Endometrial microvascular endothelial cells (primary cell): Measurements from ENCODE around the gene PRKCB. TPM values are rescaled to one million over a fixed set of nuclear protein-coding genes. Genes with fewer than 3 reads are reported as not detected.
"Not testable (repeated sequence)": the region's sequence is repeated elsewhere in the genome, so short reads cannot be mapped to it uniquely, and the experiment has no call there.

ENCODE experiments used
- in situ Hi-C: cut with HindIII; loops from 2 replicates; pipeline ENCODE4 v1.10.0; 2017; ENCODE audit warnings: low sequenced_read_pairs, low pct_unique_long_range_greater_than_20kb; ENCODE audit errors: inconsistent ontology term
- total RNA-seq: library from RNA; depleted of rRNA; stranded (reverse); fragments of >200 nt; gene quantifications from one replicate; pipeline ENCODE4 v1.2.3, GENCODE V29; 2015; ENCODE audit errors: inconsistent ontology term

Gene PRKCB
- total RNA-seq, 1 donor from 2014 or later, result not detected

DNA sequence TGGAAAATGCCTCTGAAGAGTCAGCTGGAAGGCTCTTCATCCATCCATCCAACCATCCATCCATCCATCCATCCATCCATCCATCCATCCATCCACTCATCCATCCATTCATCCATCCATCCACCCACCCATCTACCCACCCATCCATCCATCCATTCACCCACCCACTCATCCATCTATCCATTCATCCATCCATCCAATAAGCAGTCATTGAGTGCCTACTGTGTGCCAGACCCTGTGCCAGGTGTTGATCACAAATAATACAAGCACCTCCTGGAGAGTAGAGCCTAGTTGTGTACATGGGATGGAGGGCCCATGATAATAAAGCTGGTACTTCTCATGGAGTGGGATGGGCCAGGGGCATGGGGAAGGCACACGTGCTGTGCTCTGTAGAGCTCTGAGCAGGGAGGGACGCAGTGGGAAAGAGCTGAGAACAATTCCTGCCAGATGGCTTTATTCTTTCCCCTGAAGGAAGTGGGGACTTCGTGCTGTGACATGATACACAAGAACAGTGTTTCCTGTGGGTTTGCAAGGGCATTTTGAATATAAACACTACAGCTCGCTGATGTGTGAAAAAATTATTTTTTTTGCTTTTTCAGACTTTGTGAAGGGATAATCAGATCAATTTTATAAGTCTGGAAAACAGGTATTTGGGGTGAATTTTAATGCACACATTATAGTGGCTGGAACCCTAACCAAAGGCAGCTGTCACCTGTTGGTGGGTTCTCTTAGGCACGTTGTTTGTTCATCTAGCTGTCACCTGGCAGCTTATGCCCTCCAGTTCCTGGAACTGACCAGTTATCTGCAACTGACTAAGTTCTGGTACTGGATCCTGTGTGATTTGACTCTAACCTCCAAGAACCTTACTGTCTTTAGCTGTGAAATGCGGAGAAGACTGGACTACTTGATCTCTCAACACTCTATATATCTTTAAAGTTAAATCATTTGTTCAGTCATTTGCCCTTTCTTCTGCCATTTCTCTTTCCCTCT lies 61.3 kb downstream of the PRKCB start:
- in situ Hi-C loops, result no loop called here

GRCh38 chr16:23898682-23899430 lies 63.1 kb downstream of the PRKCB start:
- in situ Hi-C loops, result no loop called here

- in situ Hi-C loops, result no loop called here
These were observed 64.1 kb downstream of the PRKCB start for GRCh38 chr16:23899869-23900268.

GRCh38 chr16:23900480-23901177 lies 64.8 kb downstream of the PRKCB start:
- in situ Hi-C loops, result no loop called here

DNA sequence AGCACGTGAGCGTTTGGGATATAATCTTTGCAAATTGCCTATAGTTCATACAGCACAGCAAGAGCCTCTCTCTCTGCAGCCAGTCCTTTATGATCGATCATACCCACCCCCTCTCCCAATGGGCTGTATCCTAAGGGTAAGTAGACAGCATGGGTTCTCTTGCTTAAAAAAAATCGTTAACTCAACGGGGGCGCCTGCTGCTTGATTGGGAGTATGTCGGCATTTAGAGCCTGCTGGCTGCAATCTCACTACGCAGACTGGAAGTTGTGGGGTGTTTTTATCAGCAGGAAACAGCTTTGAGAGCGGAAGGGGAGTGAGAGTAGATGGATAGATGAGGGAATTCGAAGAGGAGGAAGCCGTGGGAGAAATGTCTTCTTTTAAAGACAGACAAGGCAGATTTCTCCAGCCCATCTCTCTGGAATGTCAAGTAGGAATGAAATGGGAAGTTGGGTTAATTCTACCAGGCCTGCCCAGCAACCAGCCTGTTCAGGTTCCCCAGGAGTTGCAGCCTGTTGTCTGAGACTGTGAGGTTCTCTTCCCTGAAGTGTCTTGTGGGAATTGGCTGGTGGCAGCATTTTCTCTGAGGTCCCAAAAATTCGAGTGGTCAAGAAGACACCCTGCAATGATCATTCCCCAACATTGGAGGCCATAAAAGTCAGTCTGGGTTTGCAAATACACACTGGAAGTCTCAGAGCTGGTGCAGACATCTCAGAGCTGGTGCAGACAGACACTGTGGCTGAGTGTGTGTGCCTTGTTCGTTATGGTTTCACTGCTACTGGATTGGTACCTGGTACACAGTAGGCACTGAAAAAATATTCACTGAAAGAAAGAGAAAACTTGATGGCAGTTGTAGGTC lies 65.6 kb downstream of the PRKCB start:
- in situ Hi-C loops, result no loop called here

GRCh38 chr16:23902034-23902747 lies 66.4 kb downstream of the PRKCB start:
- in situ Hi-C loops, result no loop called here

DNA sequence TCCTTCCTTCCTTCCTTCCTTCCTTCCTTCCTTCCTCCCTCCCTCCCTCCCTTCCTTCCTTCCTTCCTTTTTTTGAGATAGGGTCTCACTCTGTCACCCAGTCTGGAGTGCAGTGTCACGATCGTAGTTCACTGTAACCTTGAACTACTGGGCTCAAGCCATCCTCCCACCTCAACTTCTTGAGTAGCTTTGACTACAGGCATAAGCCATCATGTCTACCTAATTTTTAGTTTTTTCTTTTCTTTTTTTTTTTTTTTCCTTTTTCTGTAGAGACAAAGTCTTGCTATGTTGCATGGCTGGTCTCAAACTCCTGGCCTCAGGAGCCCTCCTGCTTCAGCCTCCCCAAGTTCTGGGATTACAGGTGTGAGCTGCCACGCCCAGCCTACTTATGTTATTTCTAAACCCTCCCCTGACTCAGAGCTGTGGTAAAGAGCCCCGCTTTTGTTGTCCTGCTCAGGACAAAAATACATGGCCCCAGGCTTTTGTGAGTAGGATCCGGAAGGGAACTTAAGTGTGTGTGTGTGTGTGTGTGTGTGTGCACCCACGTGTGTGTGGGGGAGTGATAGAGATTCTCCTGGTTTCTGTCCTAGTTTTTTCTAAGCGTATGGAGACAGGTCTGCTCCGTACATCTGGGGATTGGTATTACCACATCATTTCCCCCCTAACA lies 67.1 kb downstream of the PRKCB start:
- in situ Hi-C loops, result no loop called here

GRCh38 chr16:23905027-23905426 lies 69.2 kb downstream of the PRKCB start:
- in situ Hi-C loops, result no loop called here

DNA sequence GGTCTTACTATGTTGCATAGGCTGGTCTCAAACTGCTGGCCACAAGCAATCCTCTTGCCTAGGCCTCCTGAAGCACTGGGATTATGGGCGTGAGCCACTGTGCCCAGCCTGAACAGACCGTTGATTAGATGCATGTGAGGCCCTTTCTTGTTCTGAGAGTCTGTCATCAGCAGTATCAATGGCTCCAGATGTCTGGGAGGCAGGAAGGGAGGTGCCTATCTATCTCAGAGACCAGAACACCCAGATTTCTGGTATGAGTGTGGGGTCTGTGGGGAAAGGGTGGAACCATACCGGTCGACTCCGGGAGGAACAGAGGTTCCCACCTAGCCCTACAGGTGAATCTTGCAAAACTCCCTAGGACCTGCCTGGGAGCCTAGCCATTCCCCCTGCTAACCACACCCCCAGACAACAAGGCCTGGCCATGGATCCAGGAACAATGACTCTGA lies 71.7 kb downstream of the PRKCB start:
- in situ Hi-C loops, result no loop called here

DNA sequence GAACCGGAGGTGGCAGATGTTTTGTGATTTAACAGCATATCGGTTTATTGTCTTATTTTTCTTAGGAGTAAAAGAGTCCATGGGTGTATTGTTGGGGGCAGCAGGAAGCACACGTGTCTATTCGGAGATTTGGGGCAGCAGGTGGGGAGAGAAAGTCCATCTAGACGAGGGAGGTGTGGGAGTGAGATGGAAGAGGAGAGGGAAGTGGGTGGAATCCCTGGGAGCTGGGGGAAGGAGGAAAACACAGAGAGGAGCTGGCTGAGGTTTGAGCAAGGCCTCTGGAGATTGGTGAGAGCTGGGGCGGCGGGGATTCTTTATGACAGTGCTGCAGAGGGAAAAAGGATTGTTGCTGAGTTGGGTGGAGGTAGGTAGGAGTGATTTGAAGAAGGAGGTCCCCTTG lies 72.1 kb downstream of the PRKCB start:
- in situ Hi-C loops, result no loop called here

- in situ Hi-C loops, result no loop called here
These were observed 73.0 kb downstream of the PRKCB start for GRCh38 chr16:23908790-23909189.

GRCh38 chr16:23909792-23910418 lies 74.1 kb downstream of the PRKCB start:
- in situ Hi-C loops, result no loop called here

DNA sequence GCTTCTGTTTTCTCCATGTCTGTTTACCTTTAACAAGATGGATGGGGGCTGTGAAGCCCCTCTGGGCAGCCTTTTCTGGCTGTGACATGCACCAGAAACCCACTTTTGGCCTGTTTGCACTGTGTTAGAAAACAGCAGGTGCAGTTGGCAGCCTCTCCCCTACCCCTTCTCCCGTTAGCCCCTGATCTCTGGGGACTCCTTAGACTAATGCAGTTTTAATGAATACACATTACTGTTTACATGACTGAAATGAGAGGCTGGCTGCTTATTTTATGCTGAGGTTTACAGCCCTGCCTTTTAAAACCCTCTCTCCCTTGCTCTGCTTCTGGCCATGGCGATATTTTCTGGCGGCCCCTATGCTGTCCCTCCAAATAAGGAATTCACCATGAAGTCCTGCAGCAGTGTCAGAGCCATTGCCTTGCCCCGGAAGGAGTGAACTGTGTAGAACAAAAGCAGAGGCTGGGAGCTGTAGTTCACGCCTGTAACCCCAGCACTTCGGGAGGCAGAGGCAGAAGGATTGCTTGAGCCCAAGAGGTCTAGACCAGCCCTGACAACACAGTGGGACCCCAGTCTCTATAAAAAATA lies 79.3 kb downstream of the PRKCB start:
- in situ Hi-C loops, result no loop called here

GRCh38 chr16:23916552-23916951 lies 80.8 kb downstream of the PRKCB start:
- in situ Hi-C loops, result not testable (repeated sequence)

DNA sequence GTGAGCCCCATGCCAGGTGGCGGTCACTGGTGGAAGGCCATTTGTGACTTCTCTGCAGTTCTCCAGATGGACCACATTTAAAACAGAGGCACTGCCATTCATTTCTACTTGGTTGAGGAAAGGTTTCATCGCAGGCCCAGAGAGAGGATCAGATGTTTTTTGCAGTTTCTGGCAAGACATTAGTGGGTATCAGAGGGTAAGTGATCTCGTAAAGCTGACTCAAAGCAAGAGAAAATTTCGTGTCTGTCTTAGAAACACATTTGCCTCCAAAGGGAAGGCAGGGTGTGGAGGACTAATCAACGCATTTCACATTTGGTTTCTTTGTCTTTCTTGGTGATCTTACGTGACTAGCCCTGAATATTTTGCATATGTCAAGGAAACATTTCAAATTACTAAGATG lies 81.8 kb downstream of the PRKCB start:
- in situ Hi-C loops, result no loop called here

DNA sequence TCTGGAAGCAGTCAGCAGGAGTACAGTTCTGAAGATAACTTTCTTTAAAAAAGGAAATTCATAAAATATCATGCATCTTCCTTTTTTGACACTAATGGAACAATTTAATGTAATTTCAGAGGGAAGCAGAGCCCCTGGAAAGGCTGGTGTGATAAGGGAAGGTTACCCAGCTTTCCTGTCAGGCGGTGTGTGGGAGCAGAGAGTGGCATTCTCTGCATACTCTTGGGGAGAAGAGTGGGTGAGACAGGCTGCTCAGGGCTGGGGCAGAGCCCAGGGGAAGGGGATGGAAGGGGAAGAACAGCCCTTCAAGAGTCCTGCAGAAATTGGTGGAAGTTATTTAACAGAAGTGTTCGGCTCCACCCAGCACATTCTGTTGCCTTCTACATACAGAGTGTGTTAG lies 84.7 kb downstream of the PRKCB start:
- in situ Hi-C loops, result no loop called here

GRCh38 chr16:23920899-23921298 lies 85.1 kb downstream of the PRKCB start:
- in situ Hi-C loops, result no loop called here
